ENCODE results near the gene CELF5. TPM values are rescaled to one million over a fixed set of nuclear protein-coding genes. Genes with fewer than 3 reads are reported as not detected.

CELF5 gene
- not detected in 2 replicates for total RNA-seq

GRCh38 chr19:3224346-3225168 lies at the start of gene CELF5:
Gene CELF5, plus strand, starts transcription at chr19:3224661. Its CDS starts 79 bp downstream, at chr19:3224740.
- ChIA-PET POLR2A (interaction anchor here (0.6 to 0.7 kb wide), 2 partner anchors 42 to 123 kb away, joined by 3 to 4 read pairs; no protein-coding TSS in a partner anchor), CTCF (no interaction called here)
- peaks cover 29% of the 10 kb centered on the region for H3K27me3 Mint-ChIP-seq
- DNase-seq (peak; percentile 61), ATAC-seq (ENCODE audit: low read depth) (peak; percentile 78)
- no peaks in the 10 kb centered on the region for H3K9me3 Mint-ChIP-seq
- H3K4me1 Mint-ChIP-seq = peaks cover 5% of the 10 kb centered on the region
- intact Hi-C loops (cut with micrococcal nuclease) = no loop called here
- H3K4me3 Mint-ChIP-seq = peak within 1 kb of the TSS; percentile 11
- H3K27ac Mint-ChIP-seq = no peak within 1 kb of the TSS
- H3K36me3 Mint-ChIP-seq (ENCODE audit: low read depth) = no peaks in the 10 kb centered on the region
- TF ChIP-seq CTCF (IDR thresholded peaks at IDR 0.05) = no peak

- intact Hi-C loops (cut with micrococcal nuclease) = loop anchor here (5.0 kb wide), 2 partner anchors 114 to 199 kb away; partner anchors contain the start of genes TLE5 and TLE6
- H3K36me3 Mint-ChIP-seq (ENCODE audit: low read depth) = peaks cover 14% of the 10 kb centered on the region
- DNase-seq = no peak
Measured at GRCh38 chr19:3175781-3176714, 48.4 kb upstream of the CELF5 start.

GRCh38 chr19:3176715-3177501 lies 47.6 kb upstream of the CELF5 start:
- ChIA-PET POLR2A (no interaction called here), CTCF (no interaction called here)
- Mint-ChIP-seq H3K4me3 (peak overlapping the region; percentile 35), H3K36me3 (ENCODE audit: low read depth) (peaks cover 16% of the 10 kb centered on the region), H3K4me1 (peaks cover 55% of the 10 kb centered on the region), H3K27me3 (no peaks in the 10 kb centered on the region), H3K27ac (peak overlapping the region; percentile 87), H3K9me3 (no peaks in the 10 kb centered on the region)
- no peak for DNase-seq
- intact Hi-C loops (cut with micrococcal nuclease) = loop anchor here (5.0 kb wide), 2 partner anchors 115 to 200 kb away; partner anchors contain the start of genes TLE5 and TLE6
- ATAC-seq (ENCODE audit: low read depth) = no peak
- no peak for TF ChIP-seq CTCF (IDR thresholded peaks at IDR 0.05)

More at GRCh38 chr19:3175781-3176714, 48.4 kb upstream of the CELF5 start:
- ATAC-seq (ENCODE audit: low read depth) = no peak
- Mint-ChIP-seq H3K4me1 (peaks cover 56% of the 10 kb centered on the region), H3K27ac (peak overlapping the region; percentile 87), H3K4me3 (peak overlapping the region; percentile 6), H3K9me3 (no peaks in the 10 kb centered on the region), H3K27me3 (no peaks in the 10 kb centered on the region)
- CTCF ChIA-PET = no interaction called here
- no peak for TF ChIP-seq CTCF (IDR thresholded peaks at IDR 0.05)
- POLR2A ChIA-PET = interaction anchor here (0.6 to 1.0 kb wide), 2 partner anchors 10 to 293 kb away, joined by 3 to 8 read pairs; partner anchors contain the start of gene NCLN

GRCh38 chr19:3178377-3178972 lies 46.0 kb upstream of the CELF5 start, which contains the start of gene S1PR4:
Gene S1PR4, plus strand, starts transcription at chr19:3178769. Its CDS starts 24 bp downstream, at chr19:3178793.
- ATAC-seq (ENCODE audit: low read depth) (peak; percentile 61), DNase-seq (no peak)
- POLR2A ChIA-PET = interaction anchor here (0.8 to 1.7 kb wide), 5 partner anchors 10 to 923 kb away, joined by 3 to 22 read pairs (median 4); partner anchors contain the start of gene GADD45B
- Mint-ChIP-seq H3K9me3 (no peaks in the 10 kb centered on the region), H3K27me3 (no peaks in the 10 kb centered on the region), H3K27ac (peak within 1 kb of the TSS; percentile 95), H3K4me1 (peaks cover 58% of the 10 kb centered on the region), H3K36me3 (ENCODE audit: low read depth) (peaks cover 18% of the 10 kb centered on the region), H3K4me3 (peak within 1 kb of the TSS; percentile 92)
- CTCF ChIA-PET = no interaction called here
- intact Hi-C loops (cut with micrococcal nuclease) = loop anchor here (2.0 to 5.0 kb wide), 3 partner anchors 24 to 201 kb away; partner anchors contain the start of genes TLE5 and TLE6
- no peak for TF ChIP-seq CTCF (IDR thresholded peaks at IDR 0.05)
